HG03066 (cell line): Measurements from ENCODE around the gene GLI1.
"Not testable (repeated sequence)": the region's sequence is repeated elsewhere in the genome, so short reads cannot be mapped to it uniquely, and the experiment has no call there.

Experiments used
- ATAC-seq: cut with Tn5 transposase; IDR thresholded peaks from one replicate; pipeline ENCODE4 v1.9.1; 2021; ENCODE audit warnings: low read depth; ENCODE audit not compliant: unreplicated experiment

Gene GLI1

GRCh38 chr12:57491393-57492280, 32.1 kb downstream of the GLI1 start:
- no peak for ATAC-seq

GRCh38 chr12:57495051-57495701, 35.6 kb downstream of the GLI1 start:
- not testable (repeated sequence) for ATAC-seq

- no peak for ATAC-seq
Observed at GRCh38 chr12:57496822-57497221, 37.2 kb downstream of the GLI1 start.

- no peak for ATAC-seq
Observed at GRCh38 chr12:57497223-57498131, 37.9 kb downstream of the GLI1 start.

GRCh38 chr12:57498132-57498502, 38.5 kb downstream of the GLI1 start:
- no peak for ATAC-seq

GRCh38 chr12:57498571-57498970, 39.0 kb downstream of the GLI1 start:
- ATAC-seq: no peak

- ATAC-seq: no peak
Observed at GRCh38 chr12:57500213-57500612, 40.6 kb downstream of the GLI1 start.

- ATAC-seq: not testable (repeated sequence)
Observed at GRCh38 chr12:57502311-57502969, 42.9 kb downstream of the GLI1 start.

- ATAC-seq: not testable (repeated sequence)
Observed at GRCh38 chr12:57506541-57506940, 47.0 kb downstream of the GLI1 start.

- not testable (repeated sequence) for ATAC-seq
Observed at GRCh38 chr12:57507796-57508195, 48.2 kb downstream of the GLI1 start.

GRCh38 chr12:57511161-57511560, 51.6 kb downstream of the GLI1 start:
- no peak for ATAC-seq

- no peak for ATAC-seq
Observed at GRCh38 chr12:57511588-57512325, 52.2 kb downstream of the GLI1 start.

- ATAC-seq: no peak
Observed at GRCh38 chr12:57512665-57513064, 53.1 kb downstream of the GLI1 start.

- no peak for ATAC-seq
Observed at GRCh38 chr12:57513266-57513665, 53.7 kb downstream of the GLI1 start.

- ATAC-seq: not testable (repeated sequence)
Observed at GRCh38 chr12:57513677-57514076, 54.1 kb downstream of the GLI1 start.

- not testable (repeated sequence) for ATAC-seq
Observed at GRCh38 chr12:57514246-57514645, 54.7 kb downstream of the GLI1 start.

GRCh38 chr12:57514720-57515407, 55.3 kb downstream of the GLI1 start:
- no peak for ATAC-seq

GRCh38 chr12:57515408-57515933, 55.9 kb downstream of the GLI1 start:
- ATAC-seq: no peak
